Measurements from ENCODE around the gene NRXN3. TPM values are rescaled to one million over a fixed set of nuclear protein-coding genes. Genes with fewer than 3 reads are reported as not detected.
"Not testable (repeated sequence)": the region's sequence is repeated elsewhere in the genome, so short reads cannot be mapped to it uniquely, and the experiment has no call there.

Gene NRXN3
- polyA plus RNA-seq, 1 donor from 2014 or later: 110 TPM

- not testable (repeated sequence) for H3F3A ChIP-seq (ENCODE audit: insufficient read depth, low read length, poor library complexity, severe bottlenecking); H3K79me2 ChIP-seq (replicated peaks; ENCODE audit: insufficient read depth, low read length); H2AFZ ChIP-seq (ENCODE audit: low read depth, low read length); H3K27ac ChIP-seq (ENCODE audit: low read length); H4K20me1 ChIP-seq (ENCODE audit: insufficient read depth); H3K9me3 ChIP-seq (ENCODE audit: low read length); H3K27me3 ChIP-seq (ENCODE audit: insufficient read depth, low read depth, low read length); H3K36me3 ChIP-seq (ENCODE audit: insufficient read depth, low read length); H3K9ac ChIP-seq (ENCODE audit: low read length); H3K9me2 ChIP-seq (ENCODE audit: insufficient read depth, low read length); H3K4me2 ChIP-seq (ENCODE audit: low read length); H3K4me3 ChIP-seq (ENCODE audit: low read length)
Observed at GRCh38 chr14:79019898-79020297, 849.7 kb downstream of the NRXN3 start.

GRCh38 chr14:79021766-79022165 is 851.6 kb downstream of the NRXN3 start:
- peaks cover 4% of the 10 kb centered on the region for H3K9me3 ChIP-seq (ENCODE audit: low read length)
- TF ChIP-seq TAF1 (IDR thresholded peaks at IDR 0.05; ENCODE audit: low read depth) (no peak), POLR2AphosphoS5 (IDR thresholded peaks at IDR 0.05) (no peak), CTCF (IDR thresholded peaks at IDR 0.05; ENCODE audit: poor library complexity, severe bottlenecking) (no peak), RAD21 (conservative IDR thresholded peaks at IDR 0.05) (no peak), REST (IDR thresholded peaks at IDR 0.05; ENCODE audit: borderline replicate concordance) (no peak), EZH2 (IDR thresholded peaks at IDR 0.05; ENCODE audit: borderline replicate concordance, insufficient read depth, low read length, poor library complexity, severe bottlenecking) (no peak), MXI1 (conservative IDR thresholded peaks at IDR 0.05; ENCODE audit: poor library complexity, severe bottlenecking) (no peak), SMC3 (conservative IDR thresholded peaks at IDR 0.05; ENCODE audit: poor library complexity) (no peak), EP300 (conservative IDR thresholded peaks at IDR 0.05; ENCODE audit: poor library complexity, severe bottlenecking) (no peak)
- H3K36me3 ChIP-seq (ENCODE audit: insufficient read depth, low read length): no peaks in the 10 kb centered on the region

GRCh38 chr14:79027138-79027537 is 857.0 kb downstream of the NRXN3 start:
- H3K9me2 ChIP-seq (ENCODE audit: insufficient read depth, low read length): no peaks in the 10 kb centered on the region
- H3K9me3 ChIP-seq (ENCODE audit: low read length): peaks cover 4% of the 10 kb centered on the region
- no peak overlapping the region for H2AFZ ChIP-seq (ENCODE audit: low read depth, low read length)
- H3K79me2 ChIP-seq (replicated peaks; ENCODE audit: insufficient read depth, low read length): no peaks in the 10 kb centered on the region
- H3K4me2 ChIP-seq (ENCODE audit: low read length): no peak overlapping the region
- H4K20me1 ChIP-seq (ENCODE audit: insufficient read depth): no peaks in the 10 kb centered on the region
- no peak overlapping the region for H3K4me3 ChIP-seq (ENCODE audit: low read length)
- H3K36me3 ChIP-seq (ENCODE audit: insufficient read depth, low read length): no peaks in the 10 kb centered on the region
- H3K27me3 ChIP-seq (ENCODE audit: insufficient read depth, low read depth, low read length): no peaks in the 10 kb centered on the region
- TF ChIP-seq RAD21 (conservative IDR thresholded peaks at IDR 0.05): no peak
- no peak for TF ChIP-seq SMC3 (conservative IDR thresholded peaks at IDR 0.05; ENCODE audit: poor library complexity)
- TF ChIP-seq POLR2AphosphoS5 (IDR thresholded peaks at IDR 0.05): no peak
- no peak for TF ChIP-seq CTCF (IDR thresholded peaks at IDR 0.05; ENCODE audit: poor library complexity, severe bottlenecking)
- H3F3A ChIP-seq (ENCODE audit: insufficient read depth, low read length, poor library complexity, severe bottlenecking): no peaks in the 10 kb centered on the region
- no peak overlapping the region for H3K9ac ChIP-seq (ENCODE audit: low read length)
- H3K27ac ChIP-seq (ENCODE audit: low read length): no peak overlapping the region

More at GRCh38 chr14:79021766-79022165, 851.6 kb downstream of the NRXN3 start:
- H3K9me2 ChIP-seq (ENCODE audit: insufficient read depth, low read length): no peaks in the 10 kb centered on the region
- no peak overlapping the region for H3K4me2 ChIP-seq (ENCODE audit: low read length)
- no peak overlapping the region for H3K4me3 ChIP-seq (ENCODE audit: low read length)
- H4K20me1 ChIP-seq (ENCODE audit: insufficient read depth): no peaks in the 10 kb centered on the region
- H3K27me3 ChIP-seq (ENCODE audit: insufficient read depth, low read depth, low read length): no peaks in the 10 kb centered on the region
- H3K27ac ChIP-seq (ENCODE audit: low read length): no peak overlapping the region
- no peak overlapping the region for H3K9ac ChIP-seq (ENCODE audit: low read length)
- H3F3A ChIP-seq (ENCODE audit: insufficient read depth, low read length, poor library complexity, severe bottlenecking): no peaks in the 10 kb centered on the region
- H2AFZ ChIP-seq (ENCODE audit: low read depth, low read length): no peak overlapping the region
- H3K79me2 ChIP-seq (replicated peaks; ENCODE audit: insufficient read depth, low read length): no peaks in the 10 kb centered on the region
